Cortex of kidney (tissue), 1 donor: ENCODE data around the gene ECHDC3.
"Not testable (repeated sequence)": the region's sequence is repeated elsewhere in the genome, so short reads cannot be mapped to it uniquely, and the experiment has no call there.

Experiments
- DNase-seq: peaks from one replicate; lab custom pipeline; 2025; lab: John Stamatoyannopoulos, UW

ECHDC3 gene

GRCh38 chr10:11716686-11717085, 25.5 kb upstream of the ECHDC3 start:
- DNase-seq: no peak

- no peak for DNase-seq
Observed at GRCh38 chr10:11719496-11720259, 22.5 kb upstream of the ECHDC3 start.

DNA sequence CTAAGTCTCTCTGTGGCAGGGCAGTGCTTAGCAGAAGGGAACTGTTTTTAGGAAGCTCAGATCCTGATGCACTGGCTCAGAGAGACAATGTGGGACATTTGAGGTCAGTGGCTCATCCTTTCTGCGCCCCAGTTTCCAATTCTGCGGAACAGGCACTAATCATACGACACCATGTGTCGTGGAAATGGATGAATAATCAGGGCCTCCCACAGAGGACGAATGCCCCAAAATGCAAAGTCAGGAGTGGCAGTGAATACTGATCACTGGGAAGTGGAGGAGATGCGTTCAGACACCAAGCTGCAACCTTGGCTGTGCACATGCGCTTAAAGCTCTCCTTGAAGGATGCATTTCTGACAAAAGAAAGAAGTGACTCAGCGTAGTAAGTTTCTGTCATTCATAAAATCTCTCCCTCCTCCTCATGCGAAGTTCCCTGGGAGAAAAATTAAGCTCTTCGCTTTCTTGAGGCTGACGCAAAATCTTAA, 21.9 kb upstream of the ECHDC3 start:
- DNase-seq: no peak

- no peak for DNase-seq
Observed at GRCh38 chr10:11721806-11722205, 20.4 kb upstream of the ECHDC3 start.

DNA sequence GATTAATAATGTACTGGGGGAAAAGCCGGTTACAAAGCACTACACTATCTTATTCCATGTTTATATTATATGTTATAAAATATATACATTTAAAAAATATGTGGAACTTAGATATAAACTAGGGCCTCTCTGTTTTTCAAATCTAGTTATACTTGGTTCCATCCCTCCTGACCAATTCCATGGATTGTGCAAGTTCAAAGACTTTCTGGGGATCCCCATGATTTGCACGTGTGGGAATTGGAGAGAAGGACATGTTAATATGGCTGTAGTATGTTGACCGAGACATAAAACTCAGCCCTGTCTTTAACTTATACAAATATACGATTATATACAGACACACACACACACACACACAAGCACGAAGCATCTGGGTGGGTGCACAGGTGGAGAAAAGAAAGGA, 18.8 kb upstream of the ECHDC3 start:
- DNase-seq: no peak

- no peak for DNase-seq
Observed at GRCh38 chr10:11724938-11725776, 17.0 kb upstream of the ECHDC3 start.

GRCh38 chr10:11725912-11726311, 16.3 kb upstream of the ECHDC3 start:
- DNase-seq: no peak

GRCh38 chr10:11727563-11727962, 14.6 kb upstream of the ECHDC3 start:
- no peak for DNase-seq

DNA sequence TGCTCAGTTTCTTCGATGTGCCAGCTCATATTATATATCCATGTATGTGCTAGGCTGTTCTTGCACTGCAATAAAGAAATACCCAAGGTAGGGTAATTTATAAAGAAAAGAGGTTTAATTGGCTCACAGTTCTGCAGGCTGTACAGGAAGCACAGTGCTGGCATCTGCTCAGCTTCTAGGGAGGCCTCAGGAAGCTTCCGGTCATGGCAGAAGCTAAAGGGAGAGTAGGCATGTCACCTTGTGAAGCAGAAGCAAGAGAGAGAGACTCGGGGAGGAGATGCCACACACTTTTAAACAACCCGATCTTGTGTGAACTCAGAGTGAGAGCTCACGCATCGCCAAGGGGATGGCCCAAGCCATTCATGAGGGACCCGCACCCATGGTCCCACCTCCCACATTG, 13.8 kb upstream of the ECHDC3 start:
- no peak for DNase-seq

DNA sequence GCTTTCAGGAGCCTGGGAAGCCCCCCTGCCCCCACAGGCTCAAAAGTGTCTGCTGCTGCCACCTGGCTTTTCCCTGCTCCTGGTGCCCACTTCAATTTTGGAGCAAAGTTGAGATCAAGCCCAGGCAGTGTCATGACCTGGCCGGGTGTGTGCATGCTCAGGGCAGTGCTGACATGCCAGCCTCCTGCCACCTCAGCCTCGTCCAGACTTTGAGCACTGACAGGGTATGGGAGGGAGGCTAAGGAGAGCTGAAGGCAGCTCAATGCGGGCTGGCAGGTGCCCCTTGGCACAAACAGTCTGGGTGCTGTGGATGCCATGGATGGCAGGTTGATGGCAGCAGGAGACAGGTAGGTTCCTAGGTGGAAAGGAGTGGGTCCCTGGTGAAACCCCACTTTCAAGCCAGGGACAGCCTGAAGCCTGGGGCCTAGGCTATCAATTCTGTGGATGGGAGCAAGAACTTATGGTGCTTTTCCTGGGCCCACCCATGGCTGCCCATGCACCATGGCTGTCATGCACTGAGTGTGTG, 12.3 kb upstream of the ECHDC3 start:
- DNase-seq: no peak

GRCh38 chr10:11730779-11731178, 11.4 kb upstream of the ECHDC3 start:
- no peak for DNase-seq

- DNase-seq: not testable (repeated sequence)
Observed at GRCh38 chr10:11736767-11737166, 5.4 kb upstream of the ECHDC3 start.

- DNase-seq: not testable (repeated sequence)
Observed at GRCh38 chr10:11737258-11738032, 4.7 kb upstream of the ECHDC3 start.

GRCh38 chr10:11740907-11741306, 1.3 kb upstream of the ECHDC3 start:
- DNase-seq: no peak

DNA sequence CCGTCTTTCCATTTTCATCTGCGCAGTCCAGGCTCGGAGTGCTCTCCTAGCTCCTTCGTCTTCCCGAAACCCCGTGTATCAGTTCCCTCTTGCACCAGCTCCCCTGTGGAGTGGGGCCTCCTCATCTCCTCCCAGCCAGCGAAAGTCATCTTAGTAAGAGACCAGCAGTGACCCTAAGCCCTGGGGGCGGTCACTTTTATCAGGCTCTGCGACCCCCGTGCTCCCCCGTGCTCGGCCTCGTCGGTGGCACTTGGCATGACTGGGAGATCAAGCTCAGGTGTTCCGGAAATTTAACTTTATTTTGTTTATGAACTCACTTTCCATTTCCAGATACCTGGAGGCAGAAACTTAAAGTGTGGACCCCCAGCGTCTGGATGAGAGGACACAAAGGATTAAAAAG, 574 bp upstream of the ECHDC3 start:
- no peak for DNase-seq

GRCh38 chr10:11742779-11743298, 657 bp downstream of the ECHDC3 start:
- DNase-seq: no peak

GRCh38 chr10:11743461-11744338, 1.5 kb downstream of the ECHDC3 start:
- no peak for DNase-seq

- no peak for DNase-seq
Observed at GRCh38 chr10:11745045-11745444, 2.9 kb downstream of the ECHDC3 start.

DNA sequence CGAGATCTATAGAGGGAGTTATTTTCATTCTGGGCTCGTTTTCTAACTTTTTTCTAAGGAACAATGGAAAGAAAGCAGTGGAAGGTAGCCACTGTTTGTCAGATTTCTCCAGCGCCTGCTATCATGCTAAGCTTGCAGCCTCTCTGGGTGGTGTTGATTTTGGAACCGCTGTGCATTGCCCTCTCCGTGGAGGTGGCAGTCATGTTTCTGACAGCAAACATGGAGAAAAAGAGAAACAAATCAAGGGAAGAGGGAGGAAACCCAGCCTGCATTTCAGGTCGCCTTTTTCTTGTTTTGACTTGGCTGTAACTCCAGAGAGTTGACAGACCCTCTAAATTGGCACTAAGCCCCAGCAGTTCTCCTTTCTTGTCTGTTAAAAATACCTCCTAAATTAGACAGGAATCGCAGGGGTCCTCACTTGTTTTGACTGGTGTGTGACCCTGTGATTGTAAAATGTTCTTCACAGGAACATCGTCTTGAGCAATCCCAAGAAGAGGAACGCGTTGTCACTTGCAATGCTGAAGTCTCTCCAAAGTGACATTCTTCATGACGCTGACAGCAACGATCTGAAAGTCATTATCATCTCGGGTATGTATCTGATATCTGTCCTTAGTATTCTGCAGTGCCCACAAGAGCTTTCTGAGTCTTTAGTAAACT, 4.8 kb downstream of the ECHDC3 start:
- no peak for DNase-seq

DNA sequence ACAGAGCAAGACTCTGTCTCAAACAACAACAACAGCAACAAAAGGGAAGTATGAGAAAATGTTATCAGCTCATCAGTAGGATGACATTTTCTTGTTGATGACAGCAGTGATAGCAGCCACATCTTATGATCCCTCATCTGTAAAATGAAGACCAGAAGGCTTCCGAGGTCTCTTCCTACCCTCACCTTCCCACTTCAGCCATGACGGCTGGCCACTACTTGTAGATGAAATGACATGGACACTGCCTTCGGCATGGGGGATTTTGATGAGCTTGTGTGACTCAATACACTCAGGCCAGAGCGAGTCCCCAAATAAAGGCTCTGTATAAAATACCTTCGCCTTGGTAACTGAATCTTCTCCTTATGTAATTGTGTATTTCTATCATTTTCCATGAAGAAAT, 6.7 kb downstream of the ECHDC3 start:
- DNase-seq: no peak
